H1 (cell line): ENCODE measurements around the gene ZBTB42. TPM values are rescaled to one million over a fixed set of nuclear protein-coding genes. Genes with fewer than 3 reads are reported as not detected.

Experiments used
- BACH1 ChIP-seq: IDR thresholded peaks from 2 replicates; pipeline ENCODE4 v1.6.1; 2012; ENCODE audit warnings: low read length, improper control_type of control experiment
- CHD7 ChIP-seq: fragments of 300-600 bp; sonication (generic); IDR thresholded peaks from 2 replicates; pipeline ENCODE4 v1.7.1; 2012; ENCODE audit warnings: low read length, moderate library complexity, mild to moderate bottlenecking, inconsistent platforms; ENCODE audit not compliant: insufficient replicate concordance
- CTBP2 ChIP-seq: IDR thresholded peaks from 2 replicates; pipeline ENCODE4 v1.7.0; 2011; ENCODE audit warnings: borderline replicate concordance, mild to moderate bottlenecking, moderate library complexity, mixed read lengths, low read length; ENCODE audit not compliant: insufficient read depth, insufficient read length
- CTCF ChIP-seq, 3 experiments: IDR thresholded peaks; 1 replicate in 2 of 3; 2 replicates in 1 of 3; pipeline versions ENCODE4 v1.5.1 to v1.6.1; 2011; ENCODE audit warnings: low read length in 3 of 3, mild to moderate bottlenecking in 3 of 3, inconsistent platforms in 2 of 3, low read depth in 1 of 3, moderate library complexity in 1 of 3; ENCODE audit not compliant: insufficient read depth in 1 of 3; ENCODE audit errors: control extremely low read depth in 1 of 3
- SP2 ChIP-seq: IDR thresholded peaks from 2 replicates; pipeline ENCODE4 v1.6.1; 2012; ENCODE audit warnings: mild to moderate bottlenecking, low read length, inconsistent platforms
- polyA plus RNA-seq, 7 experiments: library from polyadenylated mRNA; depleted of rRNA in 3 of 7; stranded (reverse) in 5 of 7; unstranded in 2 of 7; fragments of >200 nt in 5 of 7; fragments of 200-250 nt in 2 of 7; gene quantifications; 1 replicate in 5 of 7; 2 replicates in 1 of 7; 4 replicates in 1 of 7; pipeline versions ENCODE4 v1.2.1 to v1.2.3, GENCODE V29; 2011 to 2013; ENCODE audit warnings: missing spikeins in 2 of 7, mixed read lengths in 2 of 7
- total RNA-seq: library from RNA; stranded (reverse); fragmentation: NEBNext Ultra II Directional; extraction: Animal tissue kit (Norgen Biotek cat#: 25700); gene quantifications from 2 replicates; pipeline ENCODE4 v1.2.1, GENCODE V29; 2021

The ZBTB42 gene
- total and polyA plus RNA-seq, 2 of the 8 experiments (the other 6 are each of a cell fraction or from before 2014, with no cell fraction given) = 2.8 to 3.1 TPM

GRCh38 chr14:104758981-104759969, 41.6 kb upstream of the ZBTB42 start (continued):
- TF ChIP-seq CHD7 (no peak), CTBP2 (no peak), CTCF (IDR thresholded peaks at IDR 0.05; ENCODE audit: control extremely low read depth in 1 of 3, insufficient read depth in 1 of 3, low read depth in 1 of 3, low read length in 3 of 3) (no peak), BACH1 (no peak), SP2 (no peak)
